Heart left ventricle (tissue), 16 donors: Measurements from ENCODE around the gene ATG16L2. TPM values are rescaled to one million over a fixed set of nuclear protein-coding genes. Genes with fewer than 3 reads are reported as not detected.

Source experiments
- ATAC-seq, 4 donors: fragments of 200-7000 bp; cut with Tn5 transposase; one replicate each; pipeline ENCODE4 v1.9.1; 2020 to 2022; ENCODE audit warnings: moderate library complexity in 4 of 4, mild to moderate bottlenecking in 3 of 4, moderate number of reproducible peaks in 1 of 4
- DNase-seq, 5 donors: peaks; one replicate each; pipeline ENCODE4 v3.0.0-alpha.2; 2020
- H3K27ac ChIP-seq, 12 donors: fragments of 200-600 bp; sonication (generic) in 4 of 12; one replicate each; pipeline versions ENCODE4 v1.5.0 to v1.8.0; 2016 to 2022; ENCODE audit warnings: mild to moderate bottlenecking in 2 of 12
- H3K27me3 ChIP-seq, 9 donors: fragments of 200-600 bp; sonication (generic) in 2 of 9; one replicate each; pipeline versions ENCODE4 v1.5.1 to v1.8.0; 2016 to 2022; ENCODE audit warnings: mild to moderate bottlenecking in 3 of 9
- H3K36me3 ChIP-seq, 9 donors: fragments of 200-600 bp; sonication (generic) in 2 of 9; one replicate each; pipeline versions ENCODE4 v1.5.0 to v1.8.0; 2018 to 2022; ENCODE audit warnings: mild to moderate bottlenecking in 2 of 9
- H3K4me1 ChIP-seq, 12 donors: fragments of 200-600 bp; sonication (generic) in 4 of 12; one replicate each; pipeline versions ENCODE4 v1.5.0 to v1.8.0; 2016 to 2022; ENCODE audit warnings: mild to moderate bottlenecking in 3 of 12
- H3K4me3 ChIP-seq, 12 donors: fragments of 200-600 bp; sonication (generic) in 4 of 12; one replicate each; pipeline versions ENCODE4 v1.5.0 to v1.8.0; 2017 to 2022; ENCODE audit warnings: mild to moderate bottlenecking in 9 of 12, moderate library complexity in 4 of 12
- H3K9me3 ChIP-seq, 12 donors: fragments of 200-600 bp; sonication (generic) in 4 of 12; one replicate each; pipeline versions ENCODE4 v1.5.0 to v1.8.0; 2016 to 2022; ENCODE audit warnings: mild to moderate bottlenecking in 1 of 12
- POLR2A ChIP-seq, 2 donors: fragments of 450-650 bp; IDR thresholded peaks; one replicate each; pipeline ENCODE4 v1.6.1; 2017; ENCODE audit warnings: antibody characterized with exemption in 2 of 2, mild to moderate bottlenecking in 2 of 2, moderate library complexity in 2 of 2
- WGBS, 4 donors: extraction: QIAGEN DNeasy Blood & Tissue Kit in 2 of 4; methylation state at CpG; one replicate each; pipeline versions ENCODE4 v1.1.5 to v1.1.7; 2013 to 2018; 5-methylcytosine and 5-hydroxymethylcytosine counted together
- intact Hi-C, 10 donors: fragments of 100-400 bp; cut with DNase I; formaldehyde crosslinking; loops; one replicate each; pipeline versions ENCODE4 v1.11.1 to v1.14.2; 2022
- polyA plus RNA-seq, 2 donors: library from polyadenylated mRNA; stranded (reverse); fragments of 200-250 nt; gene quantifications; one replicate each; pipeline ENCODE4 v1.2.3, GENCODE V29; 2013
- total RNA-seq, 9 donors: library from RNA; depleted of rRNA in 2 of 9; stranded (reverse); fragments of >200 nt in 2 of 9; fragmentation: NEBNext Ultra II Directional in 3 of 9; extraction: Animal tissue kit (Norgen Biotek cat#: 25700) in 3 of 9; gene quantifications; one replicate each; pipeline versions ENCODE4 v1.1.0 to v1.2.4, GENCODE V29; 2016 to 2023
- TF ChIP-seq, protein P1 (sequence below), 12 donors: fragments of 200-600 bp; sonication (generic) in 4 of 12; IDR thresholded peaks; one replicate each; pipeline versions ENCODE4 v1.5.0 to v1.8.0; 2018 to 2022; ENCODE audit warnings: antibody characterized with exemption in 12 of 12, mild to moderate bottlenecking in 5 of 12
- donor health status: ischemic (EF 13 %, LVEDD 7.1; RV severe dilation, severe dysfunction).
- donor health status: healthy with polysubstance abuse.
- donor health status: DM: no; HTN: yes; CAD: no.
- donor health status: DM: no; HTN: no; CAD: no.
- donor health status: ischemic (EF 25% LVEDD 6.9; RV normal size, moderate dysfunction).
- donor health status: ischemic (EF 25% LVEDD 5.7; RV mildly dilated, moderate dysfunction).
- donor health status: healthy.
- donor health status: DM: yes; HTN: yes; CAD: no.
- donor health status: ischemic (EF 35%, LVEDD 5.7; RV mildly dilated, moderate dysfunction).
- donor health status: nonischemic (EF 11% LVEDD 7.7; RV severe dilation, severe dysfunction).
- donor health status: DM: yes; HTN: yes; CAD: no.
- donor health status: PGD.
- donor health status: ischemic (EF 29% LVEDD 5.4; RV normal size, mild dysfunction).
- donor health status: nonischemic (EF 23%, LVEDD 6.1; RV moderate dilation, normal function).

ATG16L2 gene
- total and polyA plus RNA-seq, 11 donors: 6.0 to 28.9 (median 13.2) TPM

DNA sequence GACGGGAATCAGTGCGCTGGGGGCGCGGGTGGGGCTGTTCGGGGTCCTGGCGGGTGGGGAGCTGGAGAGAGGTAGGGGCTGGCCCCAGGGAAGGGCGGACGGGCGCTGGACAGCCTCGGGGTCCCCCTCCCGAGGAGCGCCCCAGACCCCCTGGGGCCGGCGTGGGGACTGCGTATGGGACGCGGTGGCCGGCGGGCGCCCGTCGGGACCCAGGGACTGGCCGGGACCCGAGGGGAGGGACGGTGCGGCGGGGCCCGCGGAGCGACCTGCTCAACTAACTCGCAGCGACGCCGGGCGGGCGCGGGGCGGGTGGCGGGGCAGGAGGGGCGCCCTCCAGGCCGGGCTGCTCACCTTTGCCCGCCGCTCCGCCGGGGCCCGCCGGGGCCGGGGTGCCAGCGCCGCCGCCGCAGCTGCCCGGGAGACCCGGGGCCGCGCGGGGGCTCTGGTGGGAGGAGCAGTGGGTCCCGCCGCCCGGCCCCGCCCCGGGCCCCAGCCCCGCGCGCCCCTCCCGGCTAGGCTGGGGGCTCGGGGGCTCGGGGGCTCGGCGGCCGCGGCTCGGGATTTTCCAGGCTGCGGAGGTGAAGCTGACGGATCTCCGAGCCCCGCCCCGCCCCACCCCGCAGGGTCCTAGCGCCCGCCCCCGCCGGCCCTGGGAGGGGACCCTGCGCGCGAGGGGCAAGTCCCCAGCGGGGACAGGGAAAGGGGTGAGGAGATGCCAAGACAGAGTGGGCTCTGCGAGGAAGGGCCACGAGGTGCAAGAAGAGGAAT is 32.7 kb upstream of the ATG16L2 start:
- Histone ChIP-seq H3K4me1 (peaks cover 0 to 40% (median 30%) of the 10 kb centered on the region in 12 donors), H3K27me3 (no peaks in the 10 kb centered on the region), H3K9me3 (no peaks in the 10 kb centered on the region), H3K4me3 (peak overlapping the region; percentile 44 to 86 (median 65)), H3K27ac (peak overlapping the region in 3 of 12 donors; percentile 23 to 67 (median 45)), H3K36me3 (no peaks in the 10 kb centered on the region)
- 0 to 7% (median 2%) methylated on average over 3 to 89 of the region's 89 CpGs for WGBS, 4 donors
- ATAC-seq: peak in 3 of 4 donors; percentile 23 to 45 (median 27)
- intact Hi-C loops: loop anchor here in 1 of 10 donors (5.0 kb wide), 1 partner anchor 39 kb away; no protein-coding TSS in a partner anchor
- peak in 1 of 5 donors; percentile 52 for DNase-seq
- TF ChIP-seq POLR2A (IDR thresholded peaks at IDR 0.05): no peak
- TF ChIP-seq, protein P1, sequence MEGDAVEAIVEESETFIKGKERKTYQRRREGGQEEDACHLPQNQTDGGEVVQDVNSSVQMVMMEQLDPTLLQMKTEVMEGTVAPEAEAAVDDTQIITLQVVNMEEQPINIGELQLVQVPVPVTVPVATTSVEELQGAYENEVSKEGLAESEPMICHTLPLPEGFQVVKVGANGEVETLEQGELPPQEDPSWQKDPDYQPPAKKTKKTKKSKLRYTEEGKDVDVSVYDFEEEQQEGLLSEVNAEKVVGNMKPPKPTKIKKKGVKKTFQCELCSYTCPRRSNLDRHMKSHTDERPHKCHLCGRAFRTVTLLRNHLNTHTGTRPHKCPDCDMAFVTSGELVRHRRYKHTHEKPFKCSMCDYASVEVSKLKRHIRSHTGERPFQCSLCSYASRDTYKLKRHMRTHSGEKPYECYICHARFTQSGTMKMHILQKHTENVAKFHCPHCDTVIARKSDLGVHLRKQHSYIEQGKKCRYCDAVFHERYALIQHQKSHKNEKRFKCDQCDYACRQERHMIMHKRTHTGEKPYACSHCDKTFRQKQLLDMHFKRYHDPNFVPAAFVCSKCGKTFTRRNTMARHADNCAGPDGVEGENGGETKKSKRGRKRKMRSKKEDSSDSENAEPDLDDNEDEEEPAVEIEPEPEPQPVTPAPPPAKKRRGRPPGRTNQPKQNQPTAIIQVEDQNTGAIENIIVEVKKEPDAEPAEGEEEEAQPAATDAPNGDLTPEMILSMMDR (IDR thresholded peaks at IDR 0.05): no peak

DNA sequence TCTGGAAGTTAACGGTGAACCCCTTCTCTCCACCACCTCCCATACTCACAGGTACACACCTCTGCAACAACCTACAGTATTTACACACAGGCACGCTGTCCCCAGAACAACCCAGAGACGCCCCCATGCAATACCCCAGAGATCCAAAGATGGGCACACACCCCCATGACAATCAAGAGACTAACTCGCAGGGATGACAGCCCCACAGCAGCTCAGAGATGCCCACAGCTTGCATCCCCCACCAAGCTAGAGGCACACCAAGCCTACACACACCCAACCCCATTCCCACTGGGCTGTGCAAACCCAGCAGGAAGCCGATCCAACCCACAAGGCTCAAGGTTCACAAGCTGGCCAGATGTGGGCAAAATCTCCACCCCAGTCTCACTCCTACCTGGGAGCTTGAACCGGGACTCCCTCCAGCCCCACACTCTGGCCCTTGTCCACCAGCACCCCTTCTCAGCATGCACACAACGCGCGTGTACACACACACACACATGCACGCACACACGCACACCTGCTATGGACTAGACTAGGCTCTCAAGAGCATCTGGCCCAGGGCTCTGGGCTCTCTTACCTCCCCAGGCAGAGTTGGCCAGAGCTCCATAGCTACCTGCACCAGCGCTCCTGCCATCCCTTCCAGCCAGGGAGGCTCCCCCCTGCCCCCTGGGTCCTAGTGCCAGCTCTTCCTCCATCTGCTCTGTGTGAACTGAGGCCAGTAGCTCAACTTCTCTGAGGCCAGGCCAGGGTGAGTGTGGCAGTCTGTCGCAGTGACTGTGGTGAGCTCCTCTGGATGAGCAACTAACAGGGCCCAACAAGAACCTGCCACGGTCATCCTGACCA is 31.9 kb upstream of the ATG16L2 start:
- ATAC-seq: no peak
- TF ChIP-seq, protein P1 (IDR thresholded peaks at IDR 0.05): no peak
- TF ChIP-seq POLR2A (IDR thresholded peaks at IDR 0.05): no peak
- peak overlapping the region in 11 of 12 donors; percentile 42 to 86 (median 65) for H3K4me3 ChIP-seq
- H3K4me1 ChIP-seq: peaks cover 0 to 36% (median 24%) of the 10 kb centered on the region in 12 donors
- no peaks in the 10 kb centered on the region for H3K27me3 ChIP-seq
- intact Hi-C loops: loop anchor here in 1 of 10 donors (5.0 kb wide), 1 partner anchor 40 kb away; no protein-coding TSS in a partner anchor
- no peaks in the 10 kb centered on the region for H3K36me3 ChIP-seq
- H3K27ac ChIP-seq: peak overlapping the region in 1 of 12 donors; percentile 67
- no peaks in the 10 kb centered on the region for H3K9me3 ChIP-seq
- 52 to 62% (median 58%) methylated on average over 12 to 14 of the region's 14 CpGs for WGBS, 4 donors
- DNase-seq: no peak

DNA sequence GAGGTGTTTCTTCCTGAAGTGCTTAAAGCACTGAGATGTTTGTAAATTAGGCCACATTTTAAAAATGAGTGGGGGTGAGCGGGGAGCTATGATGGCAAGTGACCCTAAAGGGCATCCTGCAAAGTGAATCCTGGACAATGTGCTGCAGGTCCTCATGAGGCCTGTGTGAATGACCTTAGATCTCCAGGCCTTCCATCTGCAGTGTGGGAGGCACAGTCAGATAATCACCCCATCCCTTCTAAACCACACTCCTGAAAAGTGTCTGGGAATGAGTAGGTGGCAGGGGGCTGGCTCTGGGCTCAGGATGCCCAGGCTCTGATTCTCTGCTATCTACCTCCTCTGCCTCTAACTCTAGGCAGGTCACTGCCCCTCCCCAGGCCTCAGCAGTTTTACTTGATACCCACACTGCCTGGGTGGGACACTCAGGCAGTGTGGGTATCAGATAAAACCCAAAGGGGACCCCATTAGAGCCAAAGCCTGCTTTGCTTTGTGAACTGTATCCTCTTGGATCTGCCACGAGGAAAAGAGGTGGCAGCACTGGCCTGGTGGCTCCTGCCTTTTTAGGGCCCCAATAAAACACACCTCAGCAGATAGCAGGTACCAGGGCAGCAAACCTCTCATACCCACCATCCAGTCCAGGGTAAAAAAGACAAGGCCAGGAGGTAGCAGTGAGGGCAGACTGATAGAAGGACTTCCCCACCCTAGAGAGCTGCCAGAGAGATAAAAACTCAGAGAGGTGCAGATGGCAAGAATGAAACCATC is 30.9 kb upstream of the ATG16L2 start:
- Histone ChIP-seq H3K27ac (no peak overlapping the region), H3K4me1 (peaks cover 0 to 40% (median 18%) of the 10 kb centered on the region in 12 donors), H3K4me3 (no peak overlapping the region), H3K9me3 (no peaks in the 10 kb centered on the region), H3K27me3 (no peaks in the 10 kb centered on the region), H3K36me3 (no peaks in the 10 kb centered on the region)
- DNase-seq (no peak), ATAC-seq (no peak)
- 81 to 97% (median 93%) methylated on average over 2 of the region's 2 CpGs for WGBS, 4 donors
- intact Hi-C loops: loop anchor here in 1 of 10 donors (5.0 kb wide), 1 partner anchor 41 kb away; no protein-coding TSS in a partner anchor
- no peak for TF ChIP-seq POLR2A (IDR thresholded peaks at IDR 0.05)
- TF ChIP-seq, protein P1 (IDR thresholded peaks at IDR 0.05): no peak
